K562 (cell line): ENCODE results near the gene C20orf141. TPM values are rescaled to one million over a fixed set of nuclear protein-coding genes. Genes with fewer than 3 reads are reported as not detected.

ENCODE experiments used
- BRD9 ChIP-seq: fragments of 450-650 bp; IDR thresholded peaks from 2 replicates; pipeline ENCODE4 v1.6.1; 2018; ENCODE audit warnings: low read depth; ENCODE audit not compliant: partially characterized antibody
- CBX3 ChIP-seq, 2 experiments: IDR thresholded peaks; 1 replicate in 1 of 2; 2 replicates in 1 of 2; pipeline ENCODE4 v1.6.1; 2012; ENCODE audit warnings: inconsistent platforms in 2 of 2, low read length in 2 of 2, borderline replicate concordance in 1 of 2, control low read depth in 1 of 2
- CEBPB ChIP-seq: fragments of 450-650 bp; IDR thresholded peaks from 2 replicates; pipeline ENCODE4 v1.6.1; 2016; ENCODE audit warnings: missing genetic modification characterization, missing compliant biosample characterization
- CTBP1 ChIP-seq: fragments of 450-650 bp; IDR thresholded peaks from 2 replicates; pipeline ENCODE4 v1.6.1; 2016; ENCODE audit warnings: borderline replicate concordance
- FOSL1 ChIP-seq: fragments of 200-800 bp; sonication (Bioruptor generic); conservative IDR thresholded peaks from 2 replicates; pipeline ENCODE4 v1.6.1; 2016; ENCODE audit warnings: missing genetic modification characterization, missing compliant biosample characterization
- FOXM1 ChIP-seq, 2 experiments: fragments of 450-650 bp in 1 of 2; sonication (generic) in 1 of 2; formaldehyde crosslinking in 1 of 2; IDR thresholded peaks; 2 replicates each; pipeline versions ENCODE4 v1.6.1 to v1.9.0; 2017 to 2022; ENCODE audit warnings: low read depth in 2 of 2, mild to moderate bottlenecking in 2 of 2, missing genetic modification reagents in 1 of 2, moderate library complexity in 1 of 2
- HMBOX1 ChIP-seq: sonication (generic); IDR thresholded peaks from 2 replicates; pipeline ENCODE4 v1.6.1; 2016
- KLF16 ChIP-seq: IDR thresholded peaks from 2 replicates; pipeline ENCODE4 v1.6.1; 2016; ENCODE audit warnings: antibody characterized with exemption
- NCOR1 ChIP-seq: fragments of 450-650 bp; IDR thresholded peaks from 2 replicates; pipeline ENCODE4 v1.6.1; 2016; ENCODE audit warnings: mild to moderate bottlenecking, moderate library complexity
- NFE2 ChIP-seq: IDR thresholded peaks from 2 replicates; pipeline ENCODE4 v1.6.1; 2014; ENCODE audit warnings: antibody characterized with exemption, low read depth
- NR2F6 ChIP-seq: fragments of 450-650 bp; formaldehyde crosslinking; IDR thresholded peaks from 2 replicates; pipeline ENCODE4 v1.4.0; 2020; ENCODE audit warnings: mild to moderate bottlenecking
- RCOR1 ChIP-seq, 2 experiments: IDR thresholded peaks; 2 replicates each; pipeline ENCODE4 v1.6.1; 2012; ENCODE audit warnings: low read depth in 2 of 2, low read length in 2 of 2, borderline replicate concordance in 1 of 2, improper control_type of control experiment in 1 of 2
- SFPQ ChIP-seq: fragments of 200-400 bp; formaldehyde crosslinking; IDR thresholded peaks from 2 replicates; pipeline ENCODE4 v1.6.1; 2017; ENCODE audit warnings: mild to moderate bottlenecking, low read depth, low read length, moderate library complexity
- SMAD3 ChIP-seq: fragments of 450-650 bp; formaldehyde crosslinking; conservative IDR thresholded peaks from 2 replicates; pipeline ENCODE4 v1.4.0; 2020; ENCODE audit warnings: mild to moderate bottlenecking
- SMARCE1 ChIP-seq: fragments of 450-650 bp; IDR thresholded peaks from 2 replicates; pipeline ENCODE4 v1.7.1; 2016; ENCODE audit warnings: mild to moderate bottlenecking
- SNIP1 ChIP-seq: fragments of 450-650 bp; IDR thresholded peaks from 2 replicates; pipeline ENCODE4 v1.7.1; 2017; ENCODE audit warnings: low read depth, mild to moderate bottlenecking
- SPI1 ChIP-seq: IDR thresholded peaks from 2 replicates; pipeline ENCODE4 v1.6.1; 2011; ENCODE audit warnings: low read depth, low read length, control low read depth, borderline replicate concordance
- TAL1 ChIP-seq: fragments of 450-650 bp; IDR thresholded peaks from 2 replicates; pipeline ENCODE4 v1.6.1; 2016; ENCODE audit warnings: mild to moderate bottlenecking
- ZNF431 ChIP-seq: sonication (generic); formaldehyde crosslinking; IDR thresholded peaks from 2 replicates; pipeline ENCODE4 v1.8.0; 2022; ENCODE audit warnings: mild to moderate bottlenecking, missing genetic modification reagents
- ZNF696 ChIP-seq: fragments of 250-450 bp; sonication (Bioruptor Pico); conservative IDR thresholded peaks from 2 replicates; pipeline ENCODE4 v1.4.0; 2020; ENCODE audit warnings: mild to moderate bottlenecking, moderate library complexity
- polyA plus RNA-seq, 8 experiments: library from polyadenylated mRNA; depleted of rRNA in 4 of 8; stranded (reverse) in 5 of 8; unstranded in 3 of 8; fragments of >200 nt; fragmentation: Nextera tagmentation in 2 of 8; fragmentation: Illumina TruSeq in 1 of 8; extraction: Ambion mirVana in 2 of 8; extraction: Trizol in 1 of 8; gene quantifications; 2 replicates each; pipeline versions ENCODE4 v1.2.1 to v1.2.3, GENCODE V29; 2011 to 2014; ENCODE audit warnings: inconsistent platforms in 1 of 8, missing spikeins in 1 of 8
- total RNA-seq, 7 experiments: library from RNA; depleted of rRNA in 6 of 7; stranded (reverse); fragments of >200 nt in 6 of 7; fragmentation: Illumina TruSeq in 2 of 7; extraction: Trizol in 2 of 7; gene quantifications; 2 replicates each; pipeline versions ENCODE4 v1.2.1 to v1.2.3, GENCODE V29; 2011 to 2021; ENCODE audit warnings: low replicate concordance in 1 of 7
- TF ChIP-seq, protein P1 (sequence below), 2 experiments: IDR thresholded peaks; 2 replicates each; pipeline ENCODE4 v1.6.1; 2011; ENCODE audit warnings: borderline replicate concordance in 1 of 2, control low read depth in 1 of 2, low read depth in 1 of 2, low read length in 1 of 2, mild to moderate bottlenecking in 1 of 2, mixed read lengths in 1 of 2, moderate library complexity in 1 of 2; ENCODE audit not compliant: insufficient read depth in 1 of 2, insufficient read length in 1 of 2, poor library complexity in 1 of 2, severe bottlenecking in 1 of 2; ENCODE audit errors: extremely low read depth in 1 of 2
- TF ChIP-seq, protein P2 (sequence below): fragments of 450-650 bp; IDR thresholded peaks from 2 replicates; pipeline ENCODE4 v1.6.1; 2017; ENCODE audit warnings: antibody characterized with exemption

The C20orf141 gene
- total and polyA plus RNA-seq, 9 of the 15 experiments (the other 6 are each of a cell fraction or from before 2014, with no cell fraction given): not detected

DNA sequence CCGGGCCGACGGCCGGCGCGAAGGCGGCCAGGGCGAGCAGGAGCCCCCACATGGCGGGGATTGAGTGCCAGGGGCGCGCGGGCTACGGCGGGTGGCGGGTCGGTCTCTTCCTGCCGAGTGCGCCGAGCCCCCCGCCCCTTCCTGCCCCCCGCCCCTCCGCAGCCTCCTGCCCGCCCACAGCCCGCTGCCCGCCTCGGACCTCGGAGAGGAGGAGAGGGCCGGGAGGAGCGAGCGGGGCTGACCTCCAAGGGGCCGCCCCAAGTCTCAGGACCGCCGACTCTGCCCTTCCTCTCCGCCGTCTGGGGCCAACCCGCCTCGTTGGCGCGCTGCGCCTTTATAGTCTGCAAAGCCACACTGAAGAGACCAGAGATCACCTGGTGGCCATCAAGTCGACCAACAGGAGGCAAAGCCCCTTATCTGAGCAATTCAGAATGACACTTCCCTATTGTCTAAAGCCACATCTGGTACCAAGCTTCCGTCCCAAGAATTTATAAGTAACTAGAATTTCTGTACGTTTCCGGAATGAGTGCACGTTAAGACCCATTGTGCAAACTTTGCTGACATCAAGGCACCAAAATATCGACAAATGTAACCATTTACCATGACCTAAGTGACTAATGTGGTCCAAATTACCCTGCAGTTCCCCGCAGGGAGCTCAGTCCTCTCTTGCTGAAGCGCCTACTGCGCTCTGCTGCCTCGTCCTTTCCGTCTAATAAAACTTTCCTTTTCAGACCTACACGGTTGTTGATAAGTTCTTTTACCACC, 14.1 kb upstream of the C20orf141 start, which contains the start of gene CPXM1 (continued):
- TF ChIP-seq, protein P1, sequence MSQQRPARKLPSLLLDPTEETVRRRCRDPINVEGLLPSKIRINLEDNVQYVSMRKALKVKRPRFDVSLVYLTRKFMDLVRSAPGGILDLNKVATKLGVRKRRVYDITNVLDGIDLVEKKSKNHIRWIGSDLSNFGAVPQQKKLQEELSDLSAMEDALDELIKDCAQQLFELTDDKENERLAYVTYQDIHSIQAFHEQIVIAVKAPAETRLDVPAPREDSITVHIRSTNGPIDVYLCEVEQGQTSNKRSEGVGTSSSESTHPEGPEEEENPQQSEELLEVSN (IDR thresholded peaks at IDR 0.05; ENCODE audit: borderline replicate concordance in 1 of 2, extremely low read depth in 1 of 2, insufficient read depth in 1 of 2, insufficient read length in 1 of 2, low read depth in 1 of 2, low read length in 1 of 2, poor library complexity in 1 of 2, severe bottlenecking in 1 of 2): peak in 1 of 2 experiments; percentile 21
- peak; percentile 90 for TF ChIP-seq TAL1
- TF ChIP-seq FOSL1 (tag): peak; percentile 34; the same call in 1 of the 2 replicates
- 0 out of 2 replicates have a peak, but pooled peaks have one; percentile 35 for TF ChIP-seq HMBOX1
- peak; percentile 81 for TF ChIP-seq NCOR1
- no peak for TF ChIP-seq ZNF696
- TF ChIP-seq ZNF431 (CRISPR knock-in tag): no peak
- 0 out of 2 replicates have a peak, but pooled peaks have one; percentile 31 for TF ChIP-seq FOXM1 (IDR thresholded peaks at IDR 0.05; ENCODE audit: low read depth)
- no peak for TF ChIP-seq FOXM1 (CRISPR knock-in tag; IDR thresholded peaks at IDR 0.05; ENCODE audit: low read depth)
- TF ChIP-seq SMARCE1: 0 out of 2 replicates have a peak, but pooled peaks have one; percentile 50
- TF ChIP-seq CTBP1: peak; percentile 23; the same call in 1 of the 2 replicates
- TF ChIP-seq NR2F6 (CRISPR knock-in tag): no peak
- TF ChIP-seq CBX3 (IDR thresholded peaks at IDR 0.05; ENCODE audit: borderline replicate concordance in 1 of 2, low read length in 2 of 2): 0 out of 3 replicates have a peak, but pooled peaks of 1 of the 2 experiments have one; percentile 14
- TF ChIP-seq BRD9: no peak
- TF ChIP-seq NFE2: 0 out of 2 replicates have a peak, but pooled peaks have one; percentile 2
- TF ChIP-seq SMAD3 (CRISPR knock-in tag): no peak
- peak; percentile 72; the same call in 1 of the 2 replicates for TF ChIP-seq SPI1
- 0 out of 4 replicates have a peak, but pooled peaks of 1 of the 2 experiments have one; percentile 27 for TF ChIP-seq RCOR1 (IDR thresholded peaks at IDR 0.05; ENCODE audit: borderline replicate concordance in 1 of 2, low read depth in 2 of 2, low read length in 2 of 2)
- no peak for TF ChIP-seq SFPQ
- 0 out of 2 replicates have a peak, but pooled peaks have one; percentile 7 for TF ChIP-seq CEBPB
- no peak for TF ChIP-seq SNIP1
- TF ChIP-seq, protein P2, sequence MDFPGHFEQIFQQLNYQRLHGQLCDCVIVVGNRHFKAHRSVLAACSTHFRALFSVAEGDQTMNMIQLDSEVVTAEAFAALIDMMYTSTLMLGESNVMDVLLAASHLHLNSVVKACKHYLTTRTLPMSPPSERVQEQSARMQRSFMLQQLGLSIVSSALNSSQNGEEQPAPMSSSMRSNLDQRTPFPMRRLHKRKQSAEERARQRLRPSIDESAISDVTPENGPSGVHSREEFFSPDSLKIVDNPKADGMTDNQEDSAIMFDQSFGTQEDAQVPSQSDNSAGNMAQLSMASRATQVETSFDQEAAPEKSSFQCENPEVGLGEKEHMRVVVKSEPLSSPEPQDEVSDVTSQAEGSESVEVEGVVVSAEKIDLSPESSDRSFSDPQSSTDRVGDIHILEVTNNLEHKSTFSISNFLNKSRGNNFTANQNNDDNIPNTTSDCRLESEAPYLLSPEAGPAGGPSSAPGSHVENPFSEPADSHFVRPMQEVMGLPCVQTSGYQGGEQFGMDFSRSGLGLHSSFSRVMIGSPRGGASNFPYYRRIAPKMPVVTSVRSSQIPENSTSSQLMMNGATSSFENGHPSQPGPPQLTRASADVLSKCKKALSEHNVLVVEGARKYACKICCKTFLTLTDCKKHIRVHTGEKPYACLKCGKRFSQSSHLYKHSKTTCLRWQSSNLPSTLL: no peak
- TF ChIP-seq KLF16: peak; percentile 73; the same call in 1 of the 2 replicates
